NCI-H524 (cell line): ENCODE data around the gene HEATR1.
"Not testable (repeated sequence)": the region's sequence is repeated elsewhere in the genome, so short reads cannot be mapped to it uniquely, and the experiment has no call there.

Experiments
- DNase-seq, 2 experiments: peaks; one replicate each; lab custom pipeline; 2025; lab: John Stamatoyannopoulos, UW

Gene HEATR1

GRCh38 chr1:236581528-236581927 is 22.8 kb downstream of the HEATR1 start:
- no peak for DNase-seq

DNA sequence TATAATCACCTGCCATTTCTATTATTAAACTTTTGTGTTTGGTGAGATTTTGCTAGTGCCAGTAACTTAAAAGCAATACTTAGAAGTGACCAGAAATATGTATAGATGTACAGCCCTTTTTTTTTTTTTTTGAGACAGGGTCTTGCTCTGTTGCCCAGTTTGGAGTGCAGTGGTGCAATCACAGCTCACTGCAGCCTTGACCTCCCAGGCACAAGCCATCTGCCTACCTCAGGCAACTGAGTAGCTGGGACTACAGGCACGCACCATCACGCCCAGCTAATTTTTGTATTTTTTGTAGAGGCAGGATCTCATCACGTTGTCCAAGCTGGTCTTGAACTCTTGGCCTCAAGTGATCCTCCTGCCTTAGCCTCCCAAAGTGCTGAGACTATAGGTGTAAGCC is 23.9 kb downstream of the HEATR1 start:
- not testable (repeated sequence) for DNase-seq

DNA sequence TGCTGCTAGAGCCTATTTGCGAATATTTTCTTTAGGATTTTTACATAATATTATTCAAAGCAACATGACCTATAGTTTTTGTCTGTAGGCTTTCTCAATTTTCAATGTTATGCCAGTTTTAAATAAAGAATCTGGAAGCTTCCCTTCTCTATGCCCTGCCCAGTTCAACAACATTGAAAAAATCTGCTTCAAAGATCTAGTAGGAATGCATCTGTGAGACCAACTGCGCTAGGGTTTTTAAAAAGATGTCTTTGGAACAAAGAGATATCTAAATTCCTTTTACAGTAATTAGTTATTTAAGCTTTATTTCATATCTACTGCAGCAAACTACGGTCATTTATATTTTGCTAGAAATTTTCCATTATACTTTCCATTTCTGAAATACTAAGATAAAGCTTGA is 25.7 kb downstream of the HEATR1 start:
- no peak for DNase-seq

DNA sequence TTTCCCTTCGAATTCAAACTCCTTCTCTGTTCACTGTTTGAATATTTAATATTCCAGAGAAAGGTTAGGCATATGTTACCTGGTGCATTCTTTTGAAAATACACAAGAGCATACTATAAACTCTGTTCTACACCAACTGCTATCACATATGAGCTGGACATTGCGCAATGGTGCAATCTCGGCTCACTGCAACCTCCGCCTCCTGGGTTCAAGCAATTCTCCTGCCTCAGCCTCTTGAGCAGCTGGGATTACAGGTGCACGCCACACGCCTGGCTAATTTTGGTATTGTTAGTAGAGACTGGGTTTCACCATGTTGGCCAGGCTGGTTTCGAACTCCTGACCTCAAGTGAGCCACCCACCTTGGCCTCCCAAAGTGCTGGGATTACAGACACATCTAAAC is 27.3 kb downstream of the HEATR1 start:
- not testable (repeated sequence) for DNase-seq

- no peak for DNase-seq
Observed at GRCh38 chr1:236576004-236576403, 28.3 kb downstream of the HEATR1 start.

DNA sequence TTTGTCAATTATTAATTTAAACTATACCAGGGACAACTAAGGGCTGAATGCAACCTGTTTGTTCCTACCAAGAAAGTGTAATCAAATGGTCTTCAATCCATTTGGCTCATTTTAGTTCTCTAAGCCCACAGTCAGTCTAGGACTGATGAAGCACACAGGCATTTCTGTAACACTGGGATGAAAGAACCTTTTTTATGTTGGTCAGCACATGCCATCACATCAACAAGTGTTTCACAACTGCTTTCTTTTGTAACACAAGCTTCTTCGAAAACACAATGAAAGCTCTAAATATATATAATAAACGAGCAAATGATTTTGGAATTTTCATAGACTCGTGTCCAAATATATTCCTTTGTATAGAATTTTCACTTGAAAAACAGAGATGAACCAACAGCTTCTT is 28.8 kb downstream of the HEATR1 start:
- no peak for DNase-seq

DNA sequence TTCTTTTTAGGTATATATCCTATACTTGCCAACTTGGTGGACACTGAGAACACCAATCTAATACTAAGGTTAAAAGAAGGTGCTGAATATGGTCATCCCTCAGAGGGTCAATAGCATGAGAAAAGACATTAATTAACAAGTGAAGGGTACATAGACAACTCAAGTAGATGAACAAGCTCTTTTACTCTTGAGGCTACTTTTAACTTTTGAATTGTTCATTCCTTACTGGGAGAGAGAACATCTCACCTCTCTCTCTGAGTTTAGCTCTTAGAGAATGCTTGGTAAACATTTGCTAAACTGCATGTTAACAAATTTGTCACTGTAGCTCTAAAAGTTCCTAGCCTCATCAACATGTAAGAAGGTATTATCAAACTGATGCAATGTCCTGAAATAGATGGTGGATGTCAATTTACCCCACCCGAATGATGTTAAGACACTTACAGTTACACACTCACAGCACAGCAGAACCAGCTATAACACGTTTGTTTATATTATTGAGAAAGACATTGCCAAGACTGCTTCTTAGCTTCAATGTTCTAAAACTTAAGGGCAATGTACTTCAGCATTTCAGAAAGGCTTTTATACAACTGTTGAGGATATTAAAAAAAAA is 35.9 kb downstream of the HEATR1 start:
- DNase-seq: no peak

GRCh38 chr1:236565530-236565929 is 38.8 kb downstream of the HEATR1 start:
- no peak for DNase-seq

DNA sequence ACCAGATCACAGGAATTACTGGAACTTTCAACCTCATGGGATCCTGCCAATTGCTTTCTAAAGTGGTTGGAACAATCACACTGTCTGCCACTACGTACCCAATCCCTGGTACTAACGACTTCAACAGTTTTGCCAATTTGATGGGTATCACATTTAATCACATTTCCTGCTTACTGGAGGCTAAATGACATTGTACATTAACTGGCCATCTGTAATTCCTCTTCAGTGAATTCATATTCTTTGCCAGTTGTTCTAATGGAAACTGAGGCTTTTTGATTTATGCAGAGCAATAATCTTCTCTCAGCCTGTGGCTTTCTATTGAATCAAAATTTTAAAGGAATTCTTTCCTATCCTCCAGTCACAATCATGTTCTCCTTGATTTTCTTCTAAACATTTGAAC is 42.3 kb downstream of the HEATR1 start:
- DNase-seq: no peak

DNA sequence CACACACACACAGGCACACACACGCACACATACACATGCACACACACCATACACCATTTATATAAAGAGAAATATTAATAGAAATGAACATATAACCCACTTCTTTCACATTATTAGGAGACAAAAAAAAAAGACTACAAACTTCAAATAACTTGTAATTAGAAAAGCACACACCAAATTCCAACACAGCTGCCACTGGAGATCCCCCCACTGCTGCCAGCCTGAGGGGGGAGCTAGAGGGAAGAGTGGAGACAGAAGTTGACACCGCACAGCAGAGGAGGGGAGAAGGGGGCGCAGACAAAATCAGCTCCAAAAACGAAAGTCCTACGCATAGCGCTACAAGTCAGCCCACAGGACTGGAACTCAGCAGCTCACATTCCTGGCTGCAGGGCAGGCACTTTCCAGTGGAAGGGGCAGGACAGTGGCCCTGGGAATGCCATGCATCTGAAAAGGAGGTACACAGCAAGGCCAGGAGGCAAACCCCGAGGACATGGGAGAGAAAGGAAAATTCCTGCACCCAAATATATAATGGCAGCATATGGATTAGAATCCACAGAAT is 44.0 kb downstream of the HEATR1 start:
- no peak for DNase-seq

DNA sequence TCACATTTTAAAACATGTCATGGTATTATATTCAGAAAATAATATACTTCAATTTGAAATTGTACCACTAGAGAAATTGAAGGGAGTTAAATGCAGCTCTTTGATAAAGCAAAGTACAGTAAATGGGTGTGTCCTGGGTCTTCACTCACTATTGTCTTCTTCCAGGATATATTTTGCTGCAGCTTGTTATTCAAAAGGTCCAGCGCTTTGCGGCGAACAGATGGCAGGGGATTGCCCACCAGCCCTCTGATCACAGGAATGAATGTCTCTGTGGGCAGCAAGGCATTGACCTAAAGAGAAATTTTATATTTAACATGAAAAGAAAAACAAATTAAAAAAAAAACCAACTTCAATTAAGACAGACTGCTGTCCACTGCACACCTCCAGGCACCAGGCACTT is 45.5 kb downstream of the HEATR1 start:
- DNase-seq: no peak

GRCh38 chr1:236558081-236558480 is 46.2 kb downstream of the HEATR1 start:
- no peak for DNase-seq

DNA sequence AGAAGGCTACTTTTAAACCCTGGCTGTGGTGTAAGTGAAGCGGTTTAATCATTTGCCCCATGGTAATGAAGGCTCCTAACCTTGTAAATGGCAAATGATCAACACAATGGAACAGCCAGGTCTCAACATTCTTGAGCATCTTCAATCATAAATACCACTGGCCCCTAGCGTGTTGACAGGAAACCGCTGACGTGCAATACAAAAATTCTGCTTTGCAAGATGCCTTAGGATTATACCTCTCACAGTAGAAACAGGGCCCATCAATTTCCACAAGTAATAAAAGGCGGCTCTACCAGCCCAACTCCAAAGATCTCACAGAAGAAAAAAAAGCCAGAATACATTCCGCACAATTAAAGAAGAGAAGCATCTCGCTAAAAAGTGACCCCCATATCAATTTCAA is 47.7 kb downstream of the HEATR1 start:
- DNase-seq: no peak

DNA sequence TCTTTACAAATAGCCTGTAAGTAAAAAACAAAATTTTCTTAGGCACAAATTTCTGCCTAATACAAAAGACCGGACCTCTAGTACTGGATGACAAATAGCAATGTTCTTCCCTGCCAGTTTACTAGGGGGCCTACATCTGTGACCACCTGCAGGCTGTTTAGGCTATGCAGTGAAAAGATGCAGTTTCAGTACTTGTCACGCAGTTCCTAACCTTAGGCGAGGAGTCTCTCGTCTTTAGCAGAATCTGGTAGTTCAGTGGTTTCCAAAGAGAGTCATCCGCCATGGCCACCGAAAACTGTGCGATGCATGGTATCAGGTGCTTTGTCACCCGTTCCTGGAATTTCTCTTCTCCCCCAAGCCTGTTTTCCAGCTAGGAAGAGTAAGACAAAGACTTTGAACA is 50.9 kb downstream of the HEATR1 start:
- DNase-seq: no peak

- no peak for DNase-seq
Observed at GRCh38 chr1:236552901-236553300, 51.4 kb downstream of the HEATR1 start.

DNA sequence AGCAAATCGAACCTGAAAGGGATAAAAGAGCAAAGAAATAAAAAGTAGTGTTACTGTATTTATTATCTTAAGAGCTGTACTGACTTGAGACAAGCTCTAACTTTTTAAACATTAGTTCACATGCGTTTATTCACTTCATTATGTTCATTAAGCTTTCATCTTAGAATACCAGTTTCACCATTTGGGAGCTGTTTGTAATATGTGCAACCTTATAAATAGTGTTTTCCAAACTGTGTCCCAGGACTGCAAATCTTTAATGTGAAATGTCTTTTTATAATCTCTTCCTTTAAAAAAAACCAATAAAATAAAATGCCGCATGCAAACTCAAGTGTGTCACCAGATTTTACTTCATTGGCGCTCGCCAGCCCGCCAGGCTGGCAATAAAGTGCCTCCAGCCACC is 52.2 kb downstream of the HEATR1 start:
- DNase-seq: no peak

DNA sequence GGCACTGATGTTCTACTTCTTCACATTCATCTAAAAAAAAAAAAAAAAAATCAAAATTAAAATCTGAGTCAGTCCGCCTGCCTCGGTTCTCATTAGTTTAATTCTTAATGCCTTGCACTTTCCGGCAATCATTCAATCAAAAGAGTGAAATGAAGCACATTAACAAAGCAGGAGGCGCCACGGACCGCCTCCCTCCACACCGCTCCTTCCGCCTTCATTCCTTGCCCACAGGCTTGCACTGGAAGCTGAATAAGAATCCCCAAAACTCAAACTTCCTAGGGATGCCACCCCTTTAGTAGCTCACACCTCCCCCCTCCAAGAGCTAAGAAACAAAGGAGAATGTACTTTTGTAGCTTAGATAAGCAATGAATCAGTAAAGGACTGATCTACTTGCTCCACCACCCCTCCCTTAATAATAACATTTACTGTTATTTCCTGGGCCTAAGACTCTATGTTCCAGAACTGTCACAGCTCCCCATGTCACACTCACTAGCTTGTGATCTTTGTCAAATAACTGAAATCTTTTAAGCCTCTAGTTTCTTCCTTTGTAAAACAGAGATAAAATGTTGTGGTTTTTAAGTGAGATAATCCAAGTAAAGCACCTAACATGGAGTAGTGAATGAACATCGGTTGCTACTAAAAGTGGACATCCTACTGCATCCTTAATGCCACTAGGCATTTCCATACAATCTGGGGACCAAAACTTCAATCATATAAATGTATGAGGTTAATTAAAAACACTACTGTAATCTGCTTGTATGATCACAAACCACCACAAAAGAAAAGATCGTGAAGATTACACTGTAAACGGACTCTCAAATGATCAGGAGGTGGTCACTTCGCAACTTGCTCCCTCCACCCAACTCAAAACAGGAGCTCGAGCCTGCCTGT is 53.1 kb downstream of the HEATR1 start:
- DNase-seq: no peak

- no peak for DNase-seq
Observed at GRCh38 chr1:236548452-236548851, 55.9 kb downstream of the HEATR1 start.

- DNase-seq: no peak
Observed at GRCh38 chr1:236545621-236546169, 58.6 kb downstream of the HEATR1 start.

DNA sequence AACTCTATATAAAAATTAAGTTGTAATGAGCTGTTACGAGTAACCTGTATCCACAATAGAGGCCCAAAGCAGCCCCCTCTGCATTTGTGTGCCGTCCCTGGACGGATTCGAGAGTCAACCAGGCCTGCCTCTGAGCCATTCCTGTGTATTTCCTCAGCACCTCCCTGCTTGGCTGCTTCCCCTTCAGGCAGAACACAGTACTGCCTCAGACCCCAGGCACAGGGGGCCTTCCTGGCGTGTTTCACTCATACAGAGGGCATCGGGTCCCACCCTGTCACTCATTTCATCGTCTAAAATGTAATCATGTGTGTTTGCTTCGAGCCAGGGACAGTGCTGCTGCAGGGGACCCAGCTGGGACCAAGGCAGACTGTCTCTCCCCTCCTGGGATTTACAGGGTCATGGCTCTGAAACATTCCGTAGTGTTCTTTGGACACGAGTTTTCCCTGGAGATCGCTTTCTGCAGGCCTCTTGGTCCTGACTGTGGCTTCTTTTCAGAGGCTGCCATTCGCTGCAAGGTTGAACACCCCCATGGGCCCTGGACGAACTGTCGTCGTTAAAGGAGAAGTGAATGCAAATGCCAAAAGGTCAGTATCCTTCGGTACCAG is 61.1 kb downstream of the HEATR1 start:
- DNase-seq: no peak

GRCh38 chr1:236541710-236542109 is 62.6 kb downstream of the HEATR1 start:
- DNase-seq: no peak

GRCh38 chr1:236540813-236541465 is 63.4 kb downstream of the HEATR1 start:
- DNase-seq: no peak
